Stimulated activated CD4-positive, alpha-beta T cell treated with anti-CD3 and anti-CD28 coated beads, Interleukin-4, amount 100 ng/mL, for 24 hours (primary cell): ENCODE measurements around the gene CCDC192.
A peak's percentile ranks its signal among the peaks of the same experiment; 100 is the strongest.

Source experiments
- DNase-seq: peaks from one replicate; pipeline ENCODE4 v3.0.0-alpha.2; 2020

Gene CCDC192

GRCh38 chr5:127892467-127893207 lies 189.4 kb downstream of the CCDC192 start:
- no peak for DNase-seq

GRCh38 chr5:127893232-127893631 lies 190.0 kb downstream of the CCDC192 start:
- no peak for DNase-seq

- no peak for DNase-seq
Observed at GRCh38 chr5:127894461-127894860, 191.3 kb downstream of the CCDC192 start.

GRCh38 chr5:127898551-127899213 lies 195.5 kb downstream of the CCDC192 start:
- DNase-seq: peak; percentile 8

- DNase-seq: no peak
Observed at GRCh38 chr5:127899214-127899610, 196.0 kb downstream of the CCDC192 start.

- DNase-seq: no peak
Observed at GRCh38 chr5:127906562-127907204, 203.5 kb downstream of the CCDC192 start.

- DNase-seq: no peak
Observed at GRCh38 chr5:127907907-127908306, 204.7 kb downstream of the CCDC192 start.

GRCh38 chr5:127909066-127909465 lies 205.9 kb downstream of the CCDC192 start:
- DNase-seq: no peak

- DNase-seq: no peak
Observed at GRCh38 chr5:127909821-127910220, 206.6 kb downstream of the CCDC192 start.

GRCh38 chr5:127910307-127910956 lies 207.2 kb downstream of the CCDC192 start:
- no peak for DNase-seq

- DNase-seq: no peak
Observed at GRCh38 chr5:127911619-127912018, 208.4 kb downstream of the CCDC192 start.

GRCh38 chr5:127912411-127912810 lies 209.2 kb downstream of the CCDC192 start:
- no peak for DNase-seq

GRCh38 chr5:127916885-127917573 lies 213.8 kb downstream of the CCDC192 start:
- no peak for DNase-seq

GRCh38 chr5:127919006-127919796 lies 216.0 kb downstream of the CCDC192 start:
- no peak for DNase-seq

GRCh38 chr5:127919818-127920217 lies 216.6 kb downstream of the CCDC192 start:
- no peak for DNase-seq

GRCh38 chr5:127920936-127921335 lies 217.7 kb downstream of the CCDC192 start:
- no peak for DNase-seq

- no peak for DNase-seq
Observed at GRCh38 chr5:127922603-127923002, 219.4 kb downstream of the CCDC192 start.

GRCh38 chr5:127923804-127924570 lies 220.8 kb downstream of the CCDC192 start:
- no peak for DNase-seq

GRCh38 chr5:127924606-127925005 lies 221.4 kb downstream of the CCDC192 start:
- DNase-seq: no peak

- DNase-seq: no peak
Observed at GRCh38 chr5:127925916-127926315, 222.7 kb downstream of the CCDC192 start.

- DNase-seq: no peak
Observed at GRCh38 chr5:127926974-127927373, 223.8 kb downstream of the CCDC192 start.
